ENCODE data around the gene KCNJ10.

- TF ChIP-seq CTCF (IDR thresholded peaks at IDR 0.05; ENCODE audit: poor library complexity) (no peak), EZH2 (IDR thresholded peaks at IDR 0.05; ENCODE audit: borderline replicate concordance) (no peak)
These were observed 35.2 kb upstream of the KCNJ10 start for GRCh38 chr1:160105155-160105554.
